GM12872 (cell line): ENCODE measurements around the gene LDAF1.

Experiments
- TF ChIP-seq, protein P1 (sequence below): IDR thresholded peaks from 3 replicates; pipeline ENCODE4 v1.5.1; 2011; ENCODE audit warnings: low read depth, mild to moderate bottlenecking, low read length, moderate library complexity; ENCODE audit not compliant: insufficient read depth

Gene LDAF1

GRCh38 chr16:21184834-21185233 is 26.4 kb downstream of the LDAF1 start:
- TF ChIP-seq, protein P1, sequence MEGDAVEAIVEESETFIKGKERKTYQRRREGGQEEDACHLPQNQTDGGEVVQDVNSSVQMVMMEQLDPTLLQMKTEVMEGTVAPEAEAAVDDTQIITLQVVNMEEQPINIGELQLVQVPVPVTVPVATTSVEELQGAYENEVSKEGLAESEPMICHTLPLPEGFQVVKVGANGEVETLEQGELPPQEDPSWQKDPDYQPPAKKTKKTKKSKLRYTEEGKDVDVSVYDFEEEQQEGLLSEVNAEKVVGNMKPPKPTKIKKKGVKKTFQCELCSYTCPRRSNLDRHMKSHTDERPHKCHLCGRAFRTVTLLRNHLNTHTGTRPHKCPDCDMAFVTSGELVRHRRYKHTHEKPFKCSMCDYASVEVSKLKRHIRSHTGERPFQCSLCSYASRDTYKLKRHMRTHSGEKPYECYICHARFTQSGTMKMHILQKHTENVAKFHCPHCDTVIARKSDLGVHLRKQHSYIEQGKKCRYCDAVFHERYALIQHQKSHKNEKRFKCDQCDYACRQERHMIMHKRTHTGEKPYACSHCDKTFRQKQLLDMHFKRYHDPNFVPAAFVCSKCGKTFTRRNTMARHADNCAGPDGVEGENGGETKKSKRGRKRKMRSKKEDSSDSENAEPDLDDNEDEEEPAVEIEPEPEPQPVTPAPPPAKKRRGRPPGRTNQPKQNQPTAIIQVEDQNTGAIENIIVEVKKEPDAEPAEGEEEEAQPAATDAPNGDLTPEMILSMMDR = no peak

GRCh38 chr16:21185659-21186325 is 27.3 kb downstream of the LDAF1 start:
- TF ChIP-seq, protein P1 = no peak

DNA sequence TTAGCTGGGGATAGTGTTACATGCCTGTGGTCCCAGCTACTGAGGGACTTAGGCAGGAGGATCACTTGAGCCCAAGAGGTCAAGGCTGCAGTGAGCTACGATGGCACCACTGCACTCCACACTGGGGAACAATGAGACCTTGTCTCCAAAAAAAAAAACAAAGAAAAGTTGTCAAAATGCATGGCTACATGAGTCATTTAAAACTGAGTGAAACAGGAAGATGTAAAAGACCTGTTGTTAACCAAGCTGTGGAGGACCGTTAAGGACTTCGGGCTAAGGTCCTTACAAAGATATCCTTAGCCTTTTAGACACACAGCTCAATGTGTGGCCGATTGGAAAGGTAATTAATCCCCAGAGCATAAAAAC is 27.8 kb downstream of the LDAF1 start:
- TF ChIP-seq, protein P1 = no peak

GRCh38 chr16:21189311-21189710 is 30.8 kb downstream of the LDAF1 start:
- TF ChIP-seq, protein P1 = no peak

DNA sequence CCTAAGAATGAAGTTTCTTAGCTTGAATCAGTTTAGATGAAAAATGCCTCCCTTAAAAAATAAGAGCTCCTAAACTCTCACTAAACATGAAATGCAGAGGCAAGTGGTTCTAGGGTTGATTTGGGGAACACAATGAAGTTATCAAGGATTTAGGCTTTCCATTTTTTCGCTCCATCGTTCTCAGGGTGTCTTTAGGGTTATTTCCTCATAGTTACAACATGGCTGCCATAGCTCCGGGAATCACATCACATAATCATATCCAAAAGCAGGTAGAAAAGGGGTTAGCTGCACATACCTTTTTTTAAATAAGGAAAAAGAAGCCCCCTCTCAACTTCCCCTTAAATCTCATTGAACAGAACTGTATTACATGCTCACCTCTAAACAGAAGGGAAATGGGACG is 31.5 kb downstream of the LDAF1 start:
- TF ChIP-seq, protein P1 = no peak

- TF ChIP-seq, protein P1 = no peak
Measured at GRCh38 chr16:21190599-21190998, 32.1 kb downstream of the LDAF1 start.

- TF ChIP-seq, protein P1 = no peak
Measured at GRCh38 chr16:21192991-21193390, 34.5 kb downstream of the LDAF1 start.

DNA sequence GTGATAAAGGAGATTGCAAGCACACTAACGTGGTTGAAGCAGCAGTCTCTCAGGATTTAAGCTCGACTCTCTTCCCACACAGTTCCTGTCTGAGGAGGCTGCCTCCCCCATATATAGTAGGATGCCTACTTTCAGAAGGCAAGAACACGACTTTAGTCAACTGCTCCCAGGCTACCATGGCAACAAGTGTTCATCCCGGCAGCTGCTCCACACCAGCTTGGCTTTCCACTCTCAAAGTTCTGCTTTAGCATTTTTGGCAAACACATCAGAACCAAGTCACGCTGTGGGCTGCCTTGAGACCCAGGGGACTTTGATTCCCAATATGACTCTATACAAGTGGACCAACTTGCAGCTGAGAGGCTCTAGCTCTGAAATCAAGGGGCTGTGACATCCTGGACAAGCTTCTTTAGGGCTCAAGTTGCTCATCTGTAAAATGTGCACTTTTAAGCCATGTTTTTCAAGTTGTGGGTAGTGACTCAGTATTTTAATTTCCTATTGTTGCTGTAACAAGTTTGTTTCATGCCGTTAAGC is 36.4 kb downstream of the LDAF1 start:
- TF ChIP-seq, protein P1 = no peak
